ENCODE measurements around the gene SLC16A3. TPM values are rescaled to one million over a fixed set of nuclear protein-coding genes. Genes with fewer than 3 reads are reported as not detected.

SLC16A3 gene
- total RNA-seq, 1 experiment from 2014 or later: 28.7 TPM

DNA sequence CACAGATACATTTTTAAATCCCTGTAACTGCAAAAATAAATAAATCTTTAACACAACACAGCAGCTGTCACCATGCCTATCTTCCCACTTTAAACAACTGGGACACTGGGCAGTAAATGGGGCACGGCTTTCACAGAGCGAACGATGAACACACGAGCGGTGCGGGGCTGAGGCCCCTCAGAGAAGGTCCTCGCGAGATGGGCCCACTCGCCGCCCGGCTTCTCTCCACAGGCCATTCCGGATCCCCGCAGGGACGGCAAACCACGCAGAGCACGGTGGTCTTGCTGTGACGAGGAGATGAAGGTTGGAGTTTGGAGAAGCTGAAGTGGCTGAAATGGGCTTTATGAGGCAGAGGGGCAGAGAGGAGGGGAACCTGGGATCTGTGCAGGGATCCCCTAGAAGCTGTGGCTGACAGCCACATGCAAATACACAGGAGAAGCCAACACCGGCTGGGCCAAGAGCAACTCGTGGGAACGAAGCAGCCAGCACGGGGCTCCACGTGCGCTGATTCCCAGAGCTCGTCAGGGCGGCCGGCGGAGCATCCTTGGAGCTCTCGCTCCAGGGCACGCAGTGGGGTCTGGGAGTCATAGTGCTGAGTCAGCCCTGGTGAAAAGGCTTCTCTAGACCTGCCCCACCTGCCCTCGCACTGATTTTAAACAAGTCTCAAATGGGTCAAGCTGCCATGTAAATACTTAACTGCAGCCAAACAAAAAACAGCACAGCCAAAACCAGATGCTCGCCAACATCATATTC, 47.9 kb upstream of the SLC16A3 start:
- ATAC-seq: no peak
- H3K27me3 Mint-ChIP-seq (ENCODE audit: low read depth): peaks cover 55% of the 10 kb centered on the region
- POLR2A ChIA-PET: no interaction called here

GRCh38 chr17:82184761-82185160, 44.1 kb upstream of the SLC16A3 start:
- Mint-ChIP-seq H3K27me3 (ENCODE audit: low read depth) (peaks cover 17% of the 10 kb centered on the region), H3K27ac (no peak overlapping the region), H3K4me1 (no peaks in the 10 kb centered on the region), H3K4me3 (no peak overlapping the region), H3K36me3 (peaks cover 12% of the 10 kb centered on the region; the same call in 1 of the 2 replicates), H3K9me3 (no peaks in the 10 kb centered on the region)
- TF ChIP-seq TEAD4 (CRISPR knock-in tag; IDR thresholded peaks at IDR 0.05) (no peak), ZNF263 (CRISPR knock-in tag; IDR thresholded peaks at IDR 0.05; ENCODE audit: low read depth) (no peak)
- CTCF ChIA-PET: no interaction called here
- DNase-seq (ENCODE audit: low spot score): no peak
- POLR2A ChIA-PET: no interaction called here
- ATAC-seq: no peak

More for the DNA sequence above, 47.9 kb upstream of the SLC16A3 start:
- Mint-ChIP-seq H3K4me1 (0 out of 2 replicates have a peak, but pooled peaks cover 3% of the 10 kb centered on the region), H3K36me3 (peaks cover 25% of the 10 kb centered on the region), H3K27ac (no peak overlapping the region), H3K4me3 (no peak overlapping the region), H3K9me3 (no peaks in the 10 kb centered on the region)
- no peak for DNase-seq (ENCODE audit: low spot score)
- CTCF ChIA-PET: interaction anchor here (0.6 to 2.0 kb wide), 3 partner anchors 22 to 161 kb away, joined by 4 to 6 read pairs (median 5); no protein-coding TSS in a partner anchor
- TF ChIP-seq E2F4 (CRISPR knock-in tag; IDR thresholded peaks at IDR 0.05; ENCODE audit: borderline replicate concordance, low read depth) (no peak), RORB (CRISPR knock-in tag; IDR thresholded peaks at IDR 0.05) (no peak)

DNA sequence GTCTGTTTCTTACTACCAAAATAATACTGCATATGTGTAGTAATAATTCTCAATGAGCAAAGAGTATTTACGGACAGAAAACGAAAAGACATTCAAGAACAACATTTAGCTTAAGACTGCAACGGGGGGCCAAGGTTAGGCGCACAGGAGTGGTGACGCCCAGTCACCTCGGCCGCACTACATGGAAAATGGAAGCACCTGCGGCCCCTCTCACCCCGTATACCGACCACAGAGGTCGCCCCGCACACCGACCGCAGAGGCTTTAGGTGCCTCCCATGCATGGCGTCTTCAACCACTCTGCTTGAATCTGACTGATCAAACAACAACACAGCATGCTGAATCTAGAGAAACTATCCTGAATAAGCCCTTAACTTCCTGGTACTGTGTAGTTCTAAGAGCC, 42.6 kb upstream of the SLC16A3 start:
- H3K27me3 Mint-ChIP-seq (ENCODE audit: low read depth): peaks cover 5% of the 10 kb centered on the region

DNA sequence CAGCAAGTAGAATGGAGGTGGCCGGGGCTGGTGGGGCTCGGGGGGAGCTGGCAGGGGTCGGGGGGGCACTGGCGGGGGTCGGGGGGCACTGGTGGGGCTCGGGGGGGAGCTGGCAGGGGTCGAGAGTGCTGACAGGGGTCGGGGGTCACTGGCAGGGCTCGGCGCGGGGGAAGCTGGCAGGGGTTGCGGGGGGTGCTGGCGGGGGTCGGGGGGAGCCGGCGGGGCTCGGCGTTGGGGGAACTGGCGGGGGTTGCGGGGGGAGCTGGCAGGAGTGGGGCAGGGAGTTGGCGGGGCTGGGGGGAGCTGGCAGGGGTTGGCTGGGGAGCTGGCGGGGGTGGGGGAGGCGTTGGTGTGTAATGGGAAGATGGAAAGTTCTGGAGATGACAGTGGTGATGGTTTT, 41.3 kb upstream of the SLC16A3 start:
- ChIA-PET POLR2A (no interaction called here), CTCF (interaction anchor here (1.5 kb wide), 1 partner anchor 157 kb away, joined by 5 read pairs; no protein-coding TSS in a partner anchor)
- TF ChIP-seq E2F5 (CRISPR knock-in tag; IDR thresholded peaks at IDR 0.05): no peak
- no peak for TF ChIP-seq ATF2 (CRISPR knock-in tag; IDR thresholded peaks at IDR 0.05; ENCODE audit: borderline replicate concordance, low read depth)
- TF ChIP-seq, protein P1, sequence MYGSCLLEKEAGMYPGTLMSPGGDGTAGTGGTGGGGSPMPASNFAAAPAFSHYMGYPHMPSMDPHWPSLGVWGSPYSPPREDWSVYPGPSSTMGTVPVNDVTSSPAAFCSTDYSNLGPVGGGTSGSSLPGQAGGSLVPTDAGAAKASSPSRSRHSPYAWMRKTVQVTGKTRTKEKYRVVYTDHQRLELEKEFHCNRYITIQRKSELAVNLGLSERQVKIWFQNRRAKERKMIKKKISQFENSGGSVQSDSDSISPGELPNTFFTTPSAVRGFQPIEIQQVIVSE (CRISPR knock-in tag; IDR thresholded peaks at IDR 0.05; ENCODE audit: borderline replicate concordance): no peak
- Mint-ChIP-seq H3K27me3 (ENCODE audit: low read depth) (no peaks in the 10 kb centered on the region; the same call in 1 of the 2 replicates), H3K4me1 (no peaks in the 10 kb centered on the region), H3K9me3 (no peaks in the 10 kb centered on the region), H3K27ac (no peak overlapping the region), H3K4me3 (no peak overlapping the region), H3K36me3 (peaks cover 12% of the 10 kb centered on the region)
- DNase-seq (ENCODE audit: low spot score): no peak
- no peak for ATAC-seq

More for the DNA sequence above, 42.6 kb upstream of the SLC16A3 start:
- Mint-ChIP-seq H3K4me1 (no peaks in the 10 kb centered on the region), H3K4me3 (no peak overlapping the region), H3K27ac (no peak overlapping the region), H3K36me3 (peaks cover 12% of the 10 kb centered on the region; the same call in 1 of the 2 replicates), H3K9me3 (no peaks in the 10 kb centered on the region)
- no peak for TF ChIP-seq NR3C1 (CRISPR knock-in tag; conservative IDR thresholded peaks at IDR 0.05; ENCODE audit: low read depth)
- no peak for DNase-seq (ENCODE audit: low spot score)
- ChIA-PET CTCF (interaction anchor here (1.1 kb wide), 1 partner anchor 166 kb away, joined by 3 read pairs; no protein-coding TSS in a partner anchor), POLR2A (no interaction called here)
- no peak for ATAC-seq

All from WTC11 (cell line).